K562 (cell line): Measurements from ENCODE around the gene ALCAM. TPM values are rescaled to one million over a fixed set of nuclear protein-coding genes. Genes with fewer than 3 reads are reported as not detected.

Source experiments
- ATAC-seq: fragments of 200-7000 bp; cut with Tn5 transposase; 3 replicates; pipeline ENCODE4 v1.9.1; 2020; ENCODE audit warnings: moderate library complexity
- BruUV-seq: library from RNA; stranded (reverse); fragments of 400-500 nt; replicated peaks from 2 replicates; lab custom pipeline; 2021; lab: Mats Ljungman, UMichigan
- CTCF ChIA-PET: fragments of 300-600 bp; formaldehyde crosslinking; extraction: SDS; loops from one replicate; lab custom pipeline; 2021; ENCODE audit warnings: low intra/inter-chr PET ratio; lab: Yijun Ruan, JAX
- POLR2A ChIA-PET: fragments of 300-600, 350-650 bp; sonication (Branson Sonifier 250); formaldehyde crosslinking; extraction: SDS; loops from one replicate; lab custom pipeline; 2021; ENCODE audit warnings: antibody characterized with exemption, inconsistent platforms; lab: Yijun Ruan, JAX
- DNase-seq, 4 experiments: peaks; one replicate each; pipeline versions ENCODE4 v3.0.0 to v3.0.0-alpha.2; 2011 to 2018; ENCODE audit warnings: low spot score in 3 of 4, mixed read lengths in 3 of 4; ENCODE audit errors: extremely low read depth in 1 of 4
- FAIRE-seq: peaks from 2 replicates; lab custom pipeline; 2011; peaks lifted over from hg19 to GRCh38; lab: Jason Lieb, UNC
- H2AFZ ChIP-seq: 2 replicates; pipeline ENCODE4 v1.6.0; 2011; ENCODE audit warnings: low read depth, low read length, control low read depth, inconsistent platforms
- H3K27ac ChIP-seq: fragments of 200-600 bp; 3 replicates; pipeline ENCODE4 v1.8.0; 2011; ENCODE audit warnings: low read depth, mild to moderate bottlenecking, control low read depth, inconsistent platforms, low read length, moderate library complexity, mixed read lengths; ENCODE audit errors: extremely low read depth
- H3K27me3 ChIP-seq, 2 experiments: fragments of 300-600 bp in 1 of 2; 2 replicates in 1 of 2; 3 replicates in 1 of 2; pipeline versions ENCODE4 v1.6.0 to v1.8.0; 2011; ENCODE audit warnings: inconsistent platforms in 2 of 2, low read length in 2 of 2, mild to moderate bottlenecking in 1 of 2, mixed read lengths in 1 of 2, moderate library complexity in 1 of 2; ENCODE audit not compliant: control insufficient read depth in 2 of 2, insufficient read depth in 2 of 2
- H3K36me3 ChIP-seq: fragments of 300-600 bp; 3 replicates; pipeline ENCODE4 v1.8.0; 2011; ENCODE audit warnings: mild to moderate bottlenecking, low read length, inconsistent platforms; ENCODE audit not compliant: control insufficient read depth, insufficient read depth
- H3K4me1 ChIP-seq, 2 experiments: fragments of 200-600 bp in 1 of 2; replicated peaks in 1 of 2; 2 replicates in 1 of 2; 3 replicates in 1 of 2; pipeline versions ENCODE4 v1.5.1 to v1.8.0; 2011; ENCODE audit warnings: inconsistent platforms in 2 of 2, low read length in 2 of 2, mild to moderate bottlenecking in 1 of 2, mixed read lengths in 1 of 2, moderate library complexity in 1 of 2; ENCODE audit not compliant: control insufficient read depth in 2 of 2, insufficient read depth in 2 of 2
- H3K4me2 ChIP-seq: 2 replicates; pipeline ENCODE4 v1.6.1; 2011; ENCODE audit warnings: low read length, control low read depth, inconsistent platforms, mixed read lengths; ENCODE audit not compliant: insufficient read depth
- H3K4me3 ChIP-seq: fragments of 200-600 bp; sonication (generic), shearing (Covaris generic); 2 replicates; pipeline ENCODE4 v1.5.1; 2016; ENCODE audit warnings: control low read depth, inconsistent platforms
- H3K79me2 ChIP-seq: fragments of 200-600 bp; 3 replicates; pipeline ENCODE4 v1.8.0; 2011; ENCODE audit warnings: low read length, inconsistent platforms; ENCODE audit not compliant: control insufficient read depth, insufficient read depth
- H3K9ac ChIP-seq, 2 experiments: 2 replicates each; pipeline versions ENCODE4 v1.6.0 to v1.6.1; 2011; ENCODE audit warnings: low read depth in 2 of 2, low read length in 2 of 2, control low read depth in 1 of 2, inconsistent platforms in 1 of 2, mild to moderate bottlenecking in 1 of 2, mixed read lengths in 1 of 2; ENCODE audit not compliant: insufficient read depth in 1 of 2
- H3K9me1 ChIP-seq: one replicate; pipeline ENCODE4 v1.6.0; 2011; ENCODE audit warnings: inconsistent platforms, mild to moderate bottlenecking, low read length, moderate library complexity; ENCODE audit not compliant: control insufficient read depth, insufficient read depth
- H3K9me3 ChIP-seq: replicated peaks from 2 replicates; pipeline ENCODE4 v1.5.1; 2011; ENCODE audit warnings: low read depth, low read length, inconsistent platforms; ENCODE audit not compliant: control insufficient read depth, insufficient read depth
- H4K20me1 ChIP-seq: replicated peaks from 2 replicates; pipeline ENCODE4 v1.6.1; 2011; ENCODE audit warnings: low read length, inconsistent platforms, mixed read lengths; ENCODE audit not compliant: control insufficient read depth, insufficient read depth
- CEBPG ChIP-seq, 3 experiments: fragments of 200-800 bp in 1 of 3; sonication (Bioruptor generic) in 1 of 3; sonication (generic) in 1 of 3; formaldehyde crosslinking in 1 of 3; IDR thresholded peaks in 2 of 3; conservative IDR thresholded peaks in 1 of 3; 2 replicates each; pipeline versions ENCODE4 v1.6.1 to v1.8.0; 2016 to 2022; ENCODE audit warnings: missing compliant biosample characterization in 2 of 3, missing genetic modification characterization in 2 of 3, mild to moderate bottlenecking in 1 of 3, missing genetic modification reagents in 1 of 3
- DEAF1 ChIP-seq: fragments of 450-650 bp; formaldehyde crosslinking; IDR thresholded peaks from 2 replicates; pipeline ENCODE4 v1.4.0; 2020; ENCODE audit warnings: mild to moderate bottlenecking, moderate library complexity
- ZKSCAN1 ChIP-seq: fragments of 150-350 bp; IDR thresholded peaks from 2 replicates; pipeline ENCODE4 v1.6.1; 2016; ENCODE audit warnings: low read depth, low read length
- ZNF165 ChIP-seq: fragments of 250-450 bp; sonication (Bioruptor Pico); IDR thresholded peaks from 2 replicates; pipeline ENCODE4 v1.4.0; 2020; ENCODE audit warnings: borderline replicate concordance
- WGBS: fragments of 100-300 bp; shearing (Covaris generic); methylation state at CpG from one replicate; pipeline ENCODE4 v1.1.6; 2016; ENCODE audit warnings: low coverage, mixed read lengths; ENCODE audit not compliant: insufficient coverage; ENCODE audit errors: missing lambda C conversion rate; 5-methylcytosine and 5-hydroxymethylcytosine counted together
- in situ Hi-C: fragments of 300-500 bp; cut with MboI; formaldehyde crosslinking; loops from 4 replicates; pipeline ENCODE4 v1.15.0; 2018; ENCODE audit warnings: inconsistent platforms, mixed read lengths
- intact Hi-C: fragments of 100-400 bp; cut with micrococcal nuclease; formaldehyde crosslinking; loops from 2 replicates; pipeline ENCODE4 v1.14.2; 2022
- polyA plus RNA-seq, 8 experiments: library from polyadenylated mRNA; depleted of rRNA in 4 of 8; stranded (reverse) in 5 of 8; unstranded in 3 of 8; fragments of >200 nt; fragmentation: Nextera tagmentation in 2 of 8; fragmentation: Illumina TruSeq in 1 of 8; extraction: Ambion mirVana in 2 of 8; extraction: Trizol in 1 of 8; gene quantifications; 2 replicates each; pipeline versions ENCODE4 v1.2.1 to v1.2.3, GENCODE V29; 2011 to 2014; ENCODE audit warnings: inconsistent platforms in 1 of 8, missing spikeins in 1 of 8
- total RNA-seq, 7 experiments: library from RNA; depleted of rRNA in 6 of 7; stranded (reverse); fragments of >200 nt in 6 of 7; fragmentation: Illumina TruSeq in 2 of 7; extraction: Trizol in 2 of 7; gene quantifications; 2 replicates each; pipeline versions ENCODE4 v1.2.1 to v1.2.3, GENCODE V29; 2011 to 2021; ENCODE audit warnings: low replicate concordance in 1 of 7
- TF ChIP-seq, protein P1 (sequence below): fragments of 200-800 bp; sonication (Bioruptor generic); IDR thresholded peaks from 2 replicates; pipeline ENCODE4 v1.6.1; 2016; ENCODE audit warnings: missing genetic modification characterization, missing compliant biosample characterization

The ALCAM gene
- total and polyA plus RNA-seq, 9 of the 15 experiments (the other 6 are each of a cell fraction or from before 2014, with no cell fraction given) = 0.03 to 0.98 (median 0.14) TPM; not detected in 1

DNA sequence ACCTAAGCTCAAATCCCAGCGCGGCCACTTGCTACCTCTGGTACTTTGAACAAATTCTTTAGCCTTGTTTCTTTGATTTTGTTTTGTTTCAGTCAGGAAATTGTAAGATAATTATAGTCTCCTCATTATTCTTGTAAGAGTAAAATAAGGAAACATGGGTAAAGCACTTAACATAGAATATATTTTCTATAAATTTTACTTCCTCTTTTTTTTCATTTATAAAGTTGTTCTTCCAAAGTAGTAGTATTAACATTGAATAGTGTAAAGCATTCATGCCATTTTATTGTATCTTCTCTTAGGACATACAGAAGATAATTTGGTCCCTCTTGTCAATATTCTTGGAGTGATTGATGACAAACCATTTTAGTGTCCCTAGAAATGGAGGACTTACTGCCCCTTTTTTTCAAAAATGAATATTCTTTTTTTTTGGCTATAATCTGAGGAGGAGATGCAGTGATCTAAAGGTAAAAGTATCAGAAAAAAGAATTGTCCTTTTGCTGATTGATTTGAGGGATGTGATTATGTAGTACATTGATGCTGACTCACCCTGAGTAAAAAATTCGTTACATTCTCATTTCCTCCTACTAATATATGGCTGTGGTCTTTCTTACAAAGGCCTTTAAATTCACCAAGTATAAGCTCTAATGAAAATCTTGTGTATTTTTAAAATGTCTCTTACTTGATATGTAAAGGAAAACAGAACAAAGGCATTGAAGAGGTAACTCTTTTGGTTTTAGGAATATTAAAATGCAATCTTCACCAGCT is 51.0 kb downstream of the ALCAM start:
- Histone ChIP-seq H3K9ac (no peak overlapping the region), H4K20me1 (no peaks in the 10 kb centered on the region), H3K27ac (no peak overlapping the region), H3K27me3 (no peaks in the 10 kb centered on the region), H3K79me2 (no peaks in the 10 kb centered on the region), H3K4me2 (no peak overlapping the region), H3K36me3 (no peaks in the 10 kb centered on the region), H3K9me3 (no peaks in the 10 kb centered on the region), H3K4me1 (no peaks in the 10 kb centered on the region), H2AFZ (no peak overlapping the region), H3K9me1 (no peaks in the 10 kb centered on the region), H3K4me3 (no peak overlapping the region)
- BruUV-seq = no TSS peak
- ATAC-seq (no peak), FAIRE-seq (no peak), DNase-seq (no peak)
- 0% methylated on average over 2 of the region's 3 CpGs for WGBS
- CTCF ChIA-PET = no interaction called here
- POLR2A ChIA-PET = no interaction called here
- intact Hi-C loops = no loop called here
- in situ Hi-C loops = no loop called here
- TF ChIP-seq, protein P1, sequence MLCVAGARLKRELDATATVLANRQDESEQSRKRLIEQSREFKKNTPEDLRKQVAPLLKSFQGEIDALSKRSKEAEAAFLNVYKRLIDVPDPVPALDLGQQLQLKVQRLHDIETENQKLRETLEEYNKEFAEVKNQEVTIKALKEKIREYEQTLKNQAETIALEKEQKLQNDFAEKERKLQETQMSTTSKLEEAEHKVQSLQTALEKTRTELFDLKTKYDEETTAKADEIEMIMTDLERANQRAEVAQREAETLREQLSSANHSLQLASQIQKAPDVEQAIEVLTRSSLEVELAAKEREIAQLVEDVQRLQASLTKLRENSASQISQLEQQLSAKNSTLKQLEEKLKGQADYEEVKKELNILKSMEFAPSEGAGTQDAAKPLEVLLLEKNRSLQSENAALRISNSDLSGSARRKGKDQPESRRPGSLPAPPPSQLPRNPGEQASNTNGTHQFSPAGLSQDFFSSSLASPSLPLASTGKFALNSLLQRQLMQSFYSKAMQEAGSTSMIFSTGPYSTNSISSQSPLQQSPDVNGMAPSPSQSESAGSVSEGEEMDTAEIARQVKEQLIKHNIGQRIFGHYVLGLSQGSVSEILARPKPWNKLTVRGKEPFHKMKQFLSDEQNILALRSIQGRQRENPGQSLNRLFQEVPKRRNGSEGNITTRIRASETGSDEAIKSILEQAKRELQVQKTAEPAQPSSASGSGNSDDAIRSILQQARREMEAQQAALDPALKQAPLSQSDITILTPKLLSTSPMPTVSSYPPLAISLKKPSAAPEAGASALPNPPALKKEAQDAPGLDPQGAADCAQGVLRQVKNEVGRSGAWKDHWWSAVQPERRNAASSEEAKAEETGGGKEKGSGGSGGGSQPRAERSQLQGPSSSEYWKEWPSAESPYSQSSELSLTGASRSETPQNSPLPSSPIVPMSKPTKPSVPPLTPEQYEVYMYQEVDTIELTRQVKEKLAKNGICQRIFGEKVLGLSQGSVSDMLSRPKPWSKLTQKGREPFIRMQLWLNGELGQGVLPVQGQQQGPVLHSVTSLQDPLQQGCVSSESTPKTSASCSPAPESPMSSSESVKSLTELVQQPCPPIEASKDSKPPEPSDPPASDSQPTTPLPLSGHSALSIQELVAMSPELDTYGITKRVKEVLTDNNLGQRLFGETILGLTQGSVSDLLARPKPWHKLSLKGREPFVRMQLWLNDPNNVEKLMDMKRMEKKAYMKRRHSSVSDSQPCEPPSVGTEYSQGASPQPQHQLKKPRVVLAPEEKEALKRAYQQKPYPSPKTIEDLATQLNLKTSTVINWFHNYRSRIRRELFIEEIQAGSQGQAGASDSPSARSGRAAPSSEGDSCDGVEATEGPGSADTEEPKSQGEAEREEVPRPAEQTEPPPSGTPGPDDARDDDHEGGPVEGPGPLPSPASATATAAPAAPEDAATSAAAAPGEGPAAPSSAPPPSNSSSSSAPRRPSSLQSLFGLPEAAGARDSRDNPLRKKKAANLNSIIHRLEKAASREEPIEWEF (CRISPR knock-in tag) = no peak
- TF ChIP-seq ZKSCAN1 = no peak
- no peak for TF ChIP-seq CEBPG (CRISPR knock-in tag; IDR thresholded peaks at IDR 0.05)
- no peak for TF ChIP-seq CEBPG (tag; conservative IDR thresholded peaks at IDR 0.05 in 1 of 2, IDR thresholded peaks at IDR 0.05 in 1 of 2)
- no peak for TF ChIP-seq DEAF1 (CRISPR knock-in tag)
- no peak for TF ChIP-seq ZNF165
